H1 (cell line): ENCODE results near the gene SOS1.

ENCODE experiments used
- CBX5 ChIP-seq: fragments of 300-800, 300-1000 bp; sonication (generic); IDR thresholded peaks from 2 replicates; pipeline ENCODE4 v1.7.1; 2016; ENCODE audit warnings: antibody characterized with exemption, low read length, low read depth
- POLR2AphosphoS5 ChIP-seq: IDR thresholded peaks from 2 replicates; pipeline ENCODE4 v1.6.1; 2011; ENCODE audit warnings: low read depth, low read length
- RFX5 ChIP-seq: IDR thresholded peaks from 2 replicates; pipeline ENCODE4 v1.6.1; 2011; ENCODE audit warnings: low read depth, low read length, improper control_type of control experiment, borderline replicate concordance
- YY1 ChIP-seq: IDR thresholded peaks from 2 replicates; pipeline ENCODE4 v1.6.1; 2011; ENCODE audit warnings: low read depth, mild to moderate bottlenecking, low read length
- ZNF274 ChIP-seq: IDR thresholded peaks from 2 replicates; pipeline ENCODE4 v1.7.0; 2012; ENCODE audit warnings: low read length, borderline replicate concordance; ENCODE audit errors: extremely low read depth
- TF ChIP-seq, protein P1 (sequence below), 3 experiments: IDR thresholded peaks; 1 replicate in 2 of 3; 2 replicates in 1 of 3; pipeline versions ENCODE4 v1.5.1 to v1.6.1; 2011; ENCODE audit warnings: low read length in 3 of 3, mild to moderate bottlenecking in 3 of 3, inconsistent platforms in 2 of 3, low read depth in 1 of 3, moderate library complexity in 1 of 3; ENCODE audit not compliant: insufficient read depth in 1 of 3; ENCODE audit errors: control extremely low read depth in 1 of 3
- TF ChIP-seq, protein P2 (sequence below): fragments of 300-600 bp; sonication (generic); IDR thresholded peaks from 2 replicates; pipeline ENCODE4 v1.7.1; 2012; ENCODE audit warnings: low read length, moderate library complexity, mild to moderate bottlenecking, inconsistent platforms; ENCODE audit not compliant: insufficient replicate concordance

GRCh38 chr2:39091063-39091462, 29.8 kb downstream of the SOS1 start:
- TF ChIP-seq ZNF274 (no peak), CBX5 (no peak), YY1 (no peak), RFX5 (no peak), POLR2AphosphoS5 (no peak)
- TF ChIP-seq, protein P1, sequence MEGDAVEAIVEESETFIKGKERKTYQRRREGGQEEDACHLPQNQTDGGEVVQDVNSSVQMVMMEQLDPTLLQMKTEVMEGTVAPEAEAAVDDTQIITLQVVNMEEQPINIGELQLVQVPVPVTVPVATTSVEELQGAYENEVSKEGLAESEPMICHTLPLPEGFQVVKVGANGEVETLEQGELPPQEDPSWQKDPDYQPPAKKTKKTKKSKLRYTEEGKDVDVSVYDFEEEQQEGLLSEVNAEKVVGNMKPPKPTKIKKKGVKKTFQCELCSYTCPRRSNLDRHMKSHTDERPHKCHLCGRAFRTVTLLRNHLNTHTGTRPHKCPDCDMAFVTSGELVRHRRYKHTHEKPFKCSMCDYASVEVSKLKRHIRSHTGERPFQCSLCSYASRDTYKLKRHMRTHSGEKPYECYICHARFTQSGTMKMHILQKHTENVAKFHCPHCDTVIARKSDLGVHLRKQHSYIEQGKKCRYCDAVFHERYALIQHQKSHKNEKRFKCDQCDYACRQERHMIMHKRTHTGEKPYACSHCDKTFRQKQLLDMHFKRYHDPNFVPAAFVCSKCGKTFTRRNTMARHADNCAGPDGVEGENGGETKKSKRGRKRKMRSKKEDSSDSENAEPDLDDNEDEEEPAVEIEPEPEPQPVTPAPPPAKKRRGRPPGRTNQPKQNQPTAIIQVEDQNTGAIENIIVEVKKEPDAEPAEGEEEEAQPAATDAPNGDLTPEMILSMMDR (IDR thresholded peaks at IDR 0.05; ENCODE audit: control extremely low read depth in 1 of 3, insufficient read depth in 1 of 3, low read depth in 1 of 3, low read length in 3 of 3), result no peak
- TF ChIP-seq, protein P2, sequence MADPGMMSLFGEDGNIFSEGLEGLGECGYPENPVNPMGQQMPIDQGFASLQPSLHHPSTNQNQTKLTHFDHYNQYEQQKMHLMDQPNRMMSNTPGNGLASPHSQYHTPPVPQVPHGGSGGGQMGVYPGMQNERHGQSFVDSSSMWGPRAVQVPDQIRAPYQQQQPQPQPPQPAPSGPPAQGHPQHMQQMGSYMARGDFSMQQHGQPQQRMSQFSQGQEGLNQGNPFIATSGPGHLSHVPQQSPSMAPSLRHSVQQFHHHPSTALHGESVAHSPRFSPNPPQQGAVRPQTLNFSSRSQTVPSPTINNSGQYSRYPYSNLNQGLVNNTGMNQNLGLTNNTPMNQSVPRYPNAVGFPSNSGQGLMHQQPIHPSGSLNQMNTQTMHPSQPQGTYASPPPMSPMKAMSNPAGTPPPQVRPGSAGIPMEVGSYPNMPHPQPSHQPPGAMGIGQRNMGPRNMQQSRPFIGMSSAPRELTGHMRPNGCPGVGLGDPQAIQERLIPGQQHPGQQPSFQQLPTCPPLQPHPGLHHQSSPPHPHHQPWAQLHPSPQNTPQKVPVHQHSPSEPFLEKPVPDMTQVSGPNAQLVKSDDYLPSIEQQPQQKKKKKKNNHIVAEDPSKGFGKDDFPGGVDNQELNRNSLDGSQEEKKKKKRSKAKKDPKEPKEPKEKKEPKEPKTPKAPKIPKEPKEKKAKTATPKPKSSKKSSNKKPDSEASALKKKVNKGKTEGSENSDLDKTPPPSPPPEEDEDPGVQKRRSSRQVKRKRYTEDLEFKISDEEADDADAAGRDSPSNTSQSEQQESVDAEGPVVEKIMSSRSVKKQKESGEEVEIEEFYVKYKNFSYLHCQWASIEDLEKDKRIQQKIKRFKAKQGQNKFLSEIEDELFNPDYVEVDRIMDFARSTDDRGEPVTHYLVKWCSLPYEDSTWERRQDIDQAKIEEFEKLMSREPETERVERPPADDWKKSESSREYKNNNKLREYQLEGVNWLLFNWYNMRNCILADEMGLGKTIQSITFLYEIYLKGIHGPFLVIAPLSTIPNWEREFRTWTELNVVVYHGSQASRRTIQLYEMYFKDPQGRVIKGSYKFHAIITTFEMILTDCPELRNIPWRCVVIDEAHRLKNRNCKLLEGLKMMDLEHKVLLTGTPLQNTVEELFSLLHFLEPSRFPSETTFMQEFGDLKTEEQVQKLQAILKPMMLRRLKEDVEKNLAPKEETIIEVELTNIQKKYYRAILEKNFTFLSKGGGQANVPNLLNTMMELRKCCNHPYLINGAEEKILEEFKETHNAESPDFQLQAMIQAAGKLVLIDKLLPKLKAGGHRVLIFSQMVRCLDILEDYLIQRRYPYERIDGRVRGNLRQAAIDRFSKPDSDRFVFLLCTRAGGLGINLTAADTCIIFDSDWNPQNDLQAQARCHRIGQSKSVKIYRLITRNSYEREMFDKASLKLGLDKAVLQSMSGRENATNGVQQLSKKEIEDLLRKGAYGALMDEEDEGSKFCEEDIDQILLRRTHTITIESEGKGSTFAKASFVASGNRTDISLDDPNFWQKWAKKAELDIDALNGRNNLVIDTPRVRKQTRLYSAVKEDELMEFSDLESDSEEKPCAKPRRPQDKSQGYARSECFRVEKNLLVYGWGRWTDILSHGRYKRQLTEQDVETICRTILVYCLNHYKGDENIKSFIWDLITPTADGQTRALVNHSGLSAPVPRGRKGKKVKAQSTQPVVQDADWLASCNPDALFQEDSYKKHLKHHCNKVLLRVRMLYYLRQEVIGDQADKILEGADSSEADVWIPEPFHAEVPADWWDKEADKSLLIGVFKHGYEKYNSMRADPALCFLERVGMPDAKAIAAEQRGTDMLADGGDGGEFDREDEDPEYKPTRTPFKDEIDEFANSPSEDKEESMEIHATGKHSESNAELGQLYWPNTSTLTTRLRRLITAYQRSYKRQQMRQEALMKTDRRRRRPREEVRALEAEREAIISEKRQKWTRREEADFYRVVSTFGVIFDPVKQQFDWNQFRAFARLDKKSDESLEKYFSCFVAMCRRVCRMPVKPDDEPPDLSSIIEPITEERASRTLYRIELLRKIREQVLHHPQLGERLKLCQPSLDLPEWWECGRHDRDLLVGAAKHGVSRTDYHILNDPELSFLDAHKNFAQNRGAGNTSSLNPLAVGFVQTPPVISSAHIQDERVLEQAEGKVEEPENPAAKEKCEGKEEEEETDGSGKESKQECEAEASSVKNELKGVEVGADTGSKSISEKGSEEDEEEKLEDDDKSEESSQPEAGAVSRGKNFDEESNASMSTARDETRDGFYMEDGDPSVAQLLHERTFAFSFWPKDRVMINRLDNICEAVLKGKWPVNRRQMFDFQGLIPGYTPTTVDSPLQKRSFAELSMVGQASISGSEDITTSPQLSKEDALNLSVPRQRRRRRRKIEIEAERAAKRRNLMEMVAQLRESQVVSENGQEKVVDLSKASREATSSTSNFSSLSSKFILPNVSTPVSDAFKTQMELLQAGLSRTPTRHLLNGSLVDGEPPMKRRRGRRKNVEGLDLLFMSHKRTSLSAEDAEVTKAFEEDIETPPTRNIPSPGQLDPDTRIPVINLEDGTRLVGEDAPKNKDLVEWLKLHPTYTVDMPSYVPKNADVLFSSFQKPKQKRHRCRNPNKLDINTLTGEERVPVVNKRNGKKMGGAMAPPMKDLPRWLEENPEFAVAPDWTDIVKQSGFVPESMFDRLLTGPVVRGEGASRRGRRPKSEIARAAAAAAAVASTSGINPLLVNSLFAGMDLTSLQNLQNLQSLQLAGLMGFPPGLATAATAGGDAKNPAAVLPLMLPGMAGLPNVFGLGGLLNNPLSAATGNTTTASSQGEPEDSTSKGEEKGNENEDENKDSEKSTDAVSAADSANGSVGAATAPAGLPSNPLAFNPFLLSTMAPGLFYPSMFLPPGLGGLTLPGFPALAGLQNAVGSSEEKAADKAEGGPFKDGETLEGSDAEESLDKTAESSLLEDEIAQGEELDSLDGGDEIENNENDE, result no peak
